Mesenchymal stem cell (in vitro differentiated cells and primary cell): Measurements from ENCODE around the gene EPC2.

ENCODE experiments used
- DNase-seq: peaks from one replicate; pipeline ENCODE4 v3.0.0-alpha.2; 2013
- H2AFZ ChIP-seq: one replicate; pipeline ENCODE4 v1.6.1; 2013; ENCODE audit warnings: low read depth, mild to moderate bottlenecking, control low read depth, inconsistent platforms, low read length, moderate library complexity
- H2AK5ac ChIP-seq: 2 replicates; pipeline ENCODE4 v1.6.1; 2013; ENCODE audit warnings: low read length, moderate library complexity, mild to moderate bottlenecking, inconsistent platforms; ENCODE audit not compliant: severe bottlenecking
- H2BK120ac ChIP-seq: one replicate; pipeline ENCODE4 v1.6.1; 2013; ENCODE audit warnings: low read depth, mild to moderate bottlenecking, inconsistent platforms, low read length, moderate library complexity
- H2BK12ac ChIP-seq, 2 experiments: one replicate each; pipeline ENCODE4 v1.6.1; 2013; ENCODE audit warnings: inconsistent platforms in 2 of 2, low read length in 2 of 2, mild to moderate bottlenecking in 2 of 2, moderate library complexity in 2 of 2, control low read depth in 1 of 2
- H2BK15ac ChIP-seq: one replicate; pipeline ENCODE4 v1.6.1; 2013; ENCODE audit warnings: mild to moderate bottlenecking, low read depth, inconsistent platforms; ENCODE audit not compliant: poor library complexity, severe bottlenecking
- H2BK5ac ChIP-seq: 2 replicates; pipeline ENCODE4 v1.6.1; 2013; ENCODE audit warnings: low read depth, mild to moderate bottlenecking, low read length, control low read depth, inconsistent platforms; ENCODE audit not compliant: poor library complexity, severe bottlenecking
- H3K14ac ChIP-seq, 2 experiments: one replicate each; pipeline ENCODE4 v1.6.1; 2013; ENCODE audit warnings: inconsistent platforms in 2 of 2, low read length in 2 of 2, control low read depth in 1 of 2, mild to moderate bottlenecking in 1 of 2, moderate library complexity in 1 of 2
- H3K18ac ChIP-seq, 2 experiments: one replicate each; pipeline ENCODE4 v1.6.1; 2013; ENCODE audit warnings: inconsistent platforms in 2 of 2, low read length in 2 of 2, control low read depth in 1 of 2, low read depth in 1 of 2, mild to moderate bottlenecking in 1 of 2
- H3K23ac ChIP-seq, 2 experiments: one replicate each; pipeline ENCODE4 v1.6.1; 2013; ENCODE audit warnings: inconsistent platforms in 2 of 2, low read length in 2 of 2, mild to moderate bottlenecking in 2 of 2, moderate library complexity in 2 of 2, control low read depth in 1 of 2
- H3K27ac ChIP-seq: 2 replicates; pipeline ENCODE4 v1.5.1; 2013; ENCODE audit warnings: mild to moderate bottlenecking, moderate library complexity, low read length, control low read depth, inconsistent platforms; ENCODE audit not compliant: poor library complexity, severe bottlenecking
- H3K27me3 ChIP-seq, 2 experiments: 2 replicates each; pipeline versions ENCODE4 v1.6.1 to v1.7.0; 2013; ENCODE audit warnings: low read length in 2 of 2, mild to moderate bottlenecking in 2 of 2, moderate library complexity in 2 of 2, control low read depth in 1 of 2, inconsistent platforms in 1 of 2; ENCODE audit not compliant: control insufficient read depth in 1 of 2, insufficient read depth in 1 of 2
- H3K36me3 ChIP-seq, 2 experiments: 2 replicates each; pipeline versions ENCODE4 v1.6.1 to v1.7.0; 2013; ENCODE audit warnings: low read length in 2 of 2, control low read depth in 1 of 2, inconsistent platforms in 1 of 2, low read depth in 1 of 2, mild to moderate bottlenecking in 1 of 2; ENCODE audit not compliant: insufficient read depth in 2 of 2, control insufficient read depth in 1 of 2
- H3K4ac ChIP-seq, 2 experiments: one replicate each; pipeline ENCODE4 v1.6.1; 2013; ENCODE audit warnings: inconsistent platforms in 2 of 2, low read length in 2 of 2, mild to moderate bottlenecking in 2 of 2, moderate library complexity in 2 of 2, control low read depth in 1 of 2, low read depth in 1 of 2
- H3K4me1 ChIP-seq: 2 replicates; pipeline ENCODE4 v1.6.1; 2013; ENCODE audit warnings: low read depth, low read length, control low read depth; ENCODE audit not compliant: control insufficient read depth, insufficient read depth
- H3K4me2 ChIP-seq: 2 replicates; pipeline ENCODE4 v1.6.1; 2013; ENCODE audit warnings: low read length, mild to moderate bottlenecking, inconsistent platforms; ENCODE audit not compliant: poor library complexity, severe bottlenecking
- H3K4me3 ChIP-seq, 2 experiments: 2 replicates each; pipeline versions ENCODE4 v1.5.1 to v1.7.0; 2013; ENCODE audit warnings: low read length in 2 of 2, mild to moderate bottlenecking in 2 of 2, control low read depth in 1 of 2, low read depth in 1 of 2; ENCODE audit not compliant: insufficient read depth in 1 of 2
- H3K79me1 ChIP-seq: replicated peaks from 2 replicates; pipeline ENCODE4 v1.6.1; 2013; ENCODE audit warnings: mild to moderate bottlenecking, control low read depth, low read length, inconsistent platforms; ENCODE audit not compliant: poor library complexity, severe bottlenecking
- H3K9ac ChIP-seq: 2 replicates; pipeline ENCODE4 v1.7.0; 2013; ENCODE audit warnings: mild to moderate bottlenecking, low read length, moderate library complexity
- H3K9me3 ChIP-seq: 2 replicates; pipeline ENCODE4 v1.7.0; 2013; ENCODE audit warnings: mild to moderate bottlenecking, low read length; ENCODE audit not compliant: control insufficient read depth
- H4K8ac ChIP-seq: one replicate; pipeline ENCODE4 v1.6.1; 2013; ENCODE audit warnings: inconsistent platforms, mild to moderate bottlenecking, low read length, moderate library complexity
- H4K91ac ChIP-seq: one replicate; pipeline ENCODE4 v1.6.1; 2013; ENCODE audit warnings: mild to moderate bottlenecking, low read length, inconsistent platforms
- WGBS: methylation state at CpG from one replicate; pipeline ENCODE4 v1.1.7; 2013; ENCODE audit warnings: mixed read lengths; 5-methylcytosine and 5-hydroxymethylcytosine counted together

The EPC2 gene

GRCh38 chr2:148726228-148726627, 81.7 kb downstream of the EPC2 start:
- Histone ChIP-seq H3K9ac (no peak overlapping the region), H2AFZ (no peak overlapping the region), H4K8ac (no peak overlapping the region), H2AK5ac (no peak overlapping the region), H3K27me3 (no peaks in the 10 kb centered on the region), H3K4ac (no peak overlapping the region), H3K79me1 (peaks cover 14% of the 10 kb centered on the region), H2BK5ac (no peak overlapping the region), H3K4me3 (no peak overlapping the region), H3K14ac (no peak overlapping the region), H3K23ac (no peak overlapping the region), H2BK15ac (no peak overlapping the region), H2BK12ac (no peak overlapping the region), H3K27ac (no peak overlapping the region), H3K4me2 (no peak overlapping the region), H3K9me3 (peaks cover 8% of the 10 kb centered on the region), H3K36me3 (peaks cover 0 to 3% of the 10 kb centered on the region in 2 experiments), H3K4me1 (no peaks in the 10 kb centered on the region), H3K18ac (no peak overlapping the region), H4K91ac (no peak overlapping the region), H2BK120ac (no peak overlapping the region)
- 72% methylated on average over 2 of the region's 3 CpGs for WGBS
- no peak for DNase-seq

GRCh38 chr2:148730085-148730484, 85.5 kb downstream of the EPC2 start:
- Histone ChIP-seq H3K4ac (no peak overlapping the region), H3K9ac (no peak overlapping the region), H2AFZ (no peak overlapping the region), H3K79me1 (peaks cover 15% of the 10 kb centered on the region), H3K27me3 (no peaks in the 10 kb centered on the region), H3K4me1 (no peaks in the 10 kb centered on the region), H3K18ac (no peak overlapping the region), H3K4me3 (no peak overlapping the region), H4K91ac (no peak overlapping the region), H4K8ac (no peak overlapping the region), H3K23ac (no peak overlapping the region), H2BK120ac (no peak overlapping the region), H2BK5ac (no peak overlapping the region), H3K14ac (no peak overlapping the region), H2AK5ac (no peak overlapping the region), H2BK12ac (no peak overlapping the region), H3K9me3 (peaks cover 8% of the 10 kb centered on the region), H3K4me2 (no peak overlapping the region), H2BK15ac (no peak overlapping the region), H3K36me3 (peaks cover 0 to 3% of the 10 kb centered on the region in 2 experiments), H3K27ac (no peak overlapping the region)
- DNase-seq = peak; percentile 17

GRCh38 chr2:148737742-148738141, 93.2 kb downstream of the EPC2 start:
- no peak overlapping the region for H2BK15ac ChIP-seq
- no peak overlapping the region for H3K9ac ChIP-seq
- no peaks in the 10 kb centered on the region for H3K9me3 ChIP-seq
- no peaks in the 10 kb centered on the region for H3K27me3 ChIP-seq
- H3K4ac ChIP-seq = no peak overlapping the region
- no peak overlapping the region for H2AFZ ChIP-seq
- H3K79me1 ChIP-seq = peaks cover 22% of the 10 kb centered on the region
- no peak overlapping the region for H3K27ac ChIP-seq
- DNase-seq = no peak
- H3K4me2 ChIP-seq = no peak overlapping the region
- H4K8ac ChIP-seq = no peak overlapping the region
- no peak overlapping the region for H3K23ac ChIP-seq
- H3K18ac ChIP-seq = no peak overlapping the region
- no peak overlapping the region for H2BK120ac ChIP-seq
- no peak overlapping the region for H4K91ac ChIP-seq
- no peak overlapping the region for H3K4me3 ChIP-seq
- 100% methylated on average over 4 of the region's 5 CpGs for WGBS
- H2BK5ac ChIP-seq = no peak overlapping the region
- no peak overlapping the region for H3K14ac ChIP-seq
- H3K4me1 ChIP-seq = no peaks in the 10 kb centered on the region
- H2AK5ac ChIP-seq = no peak overlapping the region
- H2BK12ac ChIP-seq = no peak overlapping the region
- H3K36me3 ChIP-seq = no peaks in the 10 kb centered on the region

- no peak overlapping the region for H3K27ac ChIP-seq
- H3K4me1 ChIP-seq = no peaks in the 10 kb centered on the region
- H3K4me2 ChIP-seq = no peak overlapping the region
- H3K18ac ChIP-seq = no peak overlapping the region
- no peak overlapping the region for H3K14ac ChIP-seq
- no peak overlapping the region for H2AK5ac ChIP-seq
- H3K79me1 ChIP-seq = peaks cover 19% of the 10 kb centered on the region
- H2BK15ac ChIP-seq = no peak overlapping the region
- H2BK120ac ChIP-seq = no peak overlapping the region
- no peak overlapping the region for H2BK12ac ChIP-seq
- H2BK5ac ChIP-seq = no peak overlapping the region
- no peaks in the 10 kb centered on the region for H3K9me3 ChIP-seq
- H3K36me3 ChIP-seq = no peaks in the 10 kb centered on the region
- no peak overlapping the region for H2AFZ ChIP-seq
- no peak overlapping the region for H4K91ac ChIP-seq
- no peak for DNase-seq
- no peak overlapping the region for H3K4ac ChIP-seq
- 95% methylated on average over 1 of the region's 2 CpGs for WGBS
- no peaks in the 10 kb centered on the region for H3K27me3 ChIP-seq
- H3K9ac ChIP-seq = no peak overlapping the region
- no peak overlapping the region for H3K4me3 ChIP-seq
- H3K23ac ChIP-seq = no peak overlapping the region
- no peak overlapping the region for H4K8ac ChIP-seq
These were observed 95.0 kb downstream of the EPC2 start for GRCh38 chr2:148739454-148740105.
